H9 (cell line): Measurements from ENCODE around the gene CWC15. TPM values are rescaled to one million over a fixed set of nuclear protein-coding genes. Genes with fewer than 3 reads are reported as not detected.

Experiments
- DNase-seq: peaks from one replicate; pipeline ENCODE4 v3.0.0-alpha.2; 2017
- H2AFZ ChIP-seq: one replicate; pipeline ENCODE4 v1.6.1; 2013; ENCODE audit warnings: mild to moderate bottlenecking, low read length, control low read depth, moderate library complexity
- H2AK5ac ChIP-seq: 2 replicates; pipeline ENCODE4 v1.6.1; 2013; ENCODE audit warnings: low read length, control low read depth, mixed read lengths; ENCODE audit not compliant: insufficient read length
- H2BK120ac ChIP-seq: one replicate; pipeline ENCODE4 v1.6.1; 2013; ENCODE audit warnings: low read depth, mild to moderate bottlenecking, low read length, control low read depth, inconsistent platforms; ENCODE audit not compliant: poor library complexity, severe bottlenecking
- H2BK12ac ChIP-seq: 2 replicates; pipeline ENCODE4 v1.6.1; 2013; ENCODE audit warnings: low read length, control low read depth, mixed read lengths, low read depth; ENCODE audit not compliant: insufficient read length
- H2BK15ac ChIP-seq: 2 replicates; pipeline ENCODE4 v1.6.1; 2013; ENCODE audit warnings: low read depth, low read length, control low read depth
- H2BK20ac ChIP-seq: one replicate; pipeline ENCODE4 v1.6.1; 2013; ENCODE audit warnings: low read depth, mild to moderate bottlenecking, low read length, control low read depth, inconsistent platforms; ENCODE audit not compliant: poor library complexity, severe bottlenecking
- H2BK5ac ChIP-seq: 2 replicates; pipeline ENCODE4 v1.6.1; 2013; ENCODE audit warnings: low read length, control low read depth, mixed read lengths; ENCODE audit not compliant: insufficient read length
- H3K14ac ChIP-seq: 2 replicates; pipeline ENCODE4 v1.6.1; 2013; ENCODE audit warnings: low read length, control low read depth; ENCODE audit not compliant: insufficient read depth
- H3K18ac ChIP-seq: 2 replicates; pipeline ENCODE4 v1.6.1; 2013; ENCODE audit warnings: low read depth, mild to moderate bottlenecking, mixed read lengths, low read length, control low read depth; ENCODE audit not compliant: insufficient read length
- H3K23ac ChIP-seq: 2 replicates; pipeline ENCODE4 v1.6.1; 2013; ENCODE audit warnings: low read length, control low read depth, mixed read lengths, low read depth; ENCODE audit not compliant: insufficient read length
- H3K23me2 ChIP-seq: 2 replicates; pipeline ENCODE4 v1.6.1; 2013; ENCODE audit warnings: low read depth, mild to moderate bottlenecking, mixed read lengths, low read length, control low read depth; ENCODE audit not compliant: insufficient read length, poor library complexity, severe bottlenecking
- H3K27ac ChIP-seq: 2 replicates; pipeline ENCODE4 v1.5.1; 2013; ENCODE audit warnings: low read length, control low read depth, mixed read lengths, low read depth; ENCODE audit not compliant: insufficient read length
- H3K27me3 ChIP-seq: 2 replicates; pipeline ENCODE4 v1.6.1; 2013; ENCODE audit warnings: low read length, control low read depth, inconsistent platforms; ENCODE audit not compliant: insufficient read depth
- H3K4ac ChIP-seq: 2 replicates; pipeline ENCODE4 v1.6.1; 2013; ENCODE audit warnings: low read depth, mild to moderate bottlenecking, control low read depth, inconsistent platforms, low read length, moderate library complexity
- H3K4me1 ChIP-seq: 2 replicates; pipeline ENCODE4 v1.6.1; 2013; ENCODE audit warnings: low read length, control low read depth, inconsistent platforms; ENCODE audit not compliant: insufficient read depth
- H3K4me2 ChIP-seq: 2 replicates; pipeline ENCODE4 v1.6.1; 2013; ENCODE audit warnings: low read length, control low read depth, mixed read lengths; ENCODE audit not compliant: insufficient read length, insufficient read depth
- H3K56ac ChIP-seq: 2 replicates; pipeline ENCODE4 v1.6.1; 2013; ENCODE audit warnings: low read depth, mild to moderate bottlenecking, mixed read lengths, low read length, control low read depth; ENCODE audit not compliant: insufficient read length
- H3K79me1 ChIP-seq: 2 replicates; pipeline ENCODE4 v1.6.1; 2013; ENCODE audit warnings: low read depth, mild to moderate bottlenecking, moderate library complexity, low read length, control low read depth, inconsistent platforms; ENCODE audit not compliant: insufficient read depth, poor library complexity, severe bottlenecking
- H3K79me2 ChIP-seq: 2 replicates; pipeline ENCODE4 v1.6.1; 2013; ENCODE audit warnings: low read length, control low read depth, inconsistent platforms; ENCODE audit not compliant: insufficient read depth
- H3K9ac ChIP-seq: 2 replicates; pipeline ENCODE4 v1.6.1; 2013; ENCODE audit warnings: low read length, control low read depth, mixed read lengths; ENCODE audit not compliant: insufficient read length; ENCODE audit errors: extremely low read depth
- H3K9me3 ChIP-seq: one replicate; pipeline ENCODE4 v1.6.1; 2013; ENCODE audit warnings: low read depth, low read length, inconsistent platforms; ENCODE audit not compliant: control insufficient read depth
- H3T11ph ChIP-seq: one replicate; pipeline ENCODE4 v1.6.1; 2013; ENCODE audit warnings: mild to moderate bottlenecking, low read length, control low read depth, inconsistent platforms
- H4K20me1 ChIP-seq: one replicate; pipeline ENCODE4 v1.6.1; 2013; ENCODE audit not compliant: control insufficient read depth, insufficient read length, insufficient read depth
- H4K5ac ChIP-seq: 2 replicates; pipeline ENCODE4 v1.6.1; 2013; ENCODE audit warnings: low read depth, mild to moderate bottlenecking, mixed read lengths, low read length, control low read depth; ENCODE audit not compliant: insufficient read length
- H4K8ac ChIP-seq: replicated peaks from 2 replicates; pipeline ENCODE4 v1.6.1; 2013; ENCODE audit warnings: low read length, control low read depth, mixed read lengths, low read depth; ENCODE audit not compliant: insufficient read length
- H4K91ac ChIP-seq: 2 replicates; pipeline ENCODE4 v1.6.1; 2013; ENCODE audit warnings: low read depth, mild to moderate bottlenecking, moderate library complexity, mixed read lengths, low read length, control low read depth; ENCODE audit not compliant: insufficient read length
- H3K27ac Mint-ChIP-seq, 3 experiments: 2 replicates in 2 of 3; 3 replicates in 1 of 3; pipeline ENCODE4 v1.8.0; 2020 to 2021; ENCODE audit warnings: mixed read lengths in 3 of 3, mild to moderate bottlenecking in 1 of 3, moderate library complexity in 1 of 3
- H3K27me3 Mint-ChIP-seq: 2 replicates; pipeline ENCODE4 v1.8.0; 2021; ENCODE audit warnings: low read depth, mild to moderate bottlenecking, moderate library complexity, mixed read lengths
- H3K36me3 Mint-ChIP-seq, 3 experiments: 2 replicates in 2 of 3; 3 replicates in 1 of 3; pipeline ENCODE4 v1.8.0; 2020 to 2021; ENCODE audit warnings: low read depth in 3 of 3, mixed read lengths in 3 of 3; ENCODE audit not compliant: insufficient read depth in 1 of 3
- H3K4me1 Mint-ChIP-seq, 2 experiments: 2 replicates each; pipeline ENCODE4 v1.8.0; 2020; ENCODE audit warnings: mixed read lengths in 2 of 2
- H3K4me3 Mint-ChIP-seq, 2 experiments: 2 replicates in 1 of 2; 3 replicates in 1 of 2; pipeline ENCODE4 v1.8.0; 2020 to 2021; ENCODE audit warnings: mild to moderate bottlenecking in 2 of 2, mixed read lengths in 2 of 2, moderate library complexity in 1 of 2
- H3K9me3 Mint-ChIP-seq, 2 experiments: 2 replicates in 1 of 2; 3 replicates in 1 of 2; pipeline ENCODE4 v1.8.0; 2020; ENCODE audit warnings: mild to moderate bottlenecking in 2 of 2, mixed read lengths in 2 of 2, moderate library complexity in 1 of 2
- CTCF ChIP-seq: fragments of 200-600 bp; sonication (generic); conservative IDR thresholded peaks from 3 replicates; pipeline ENCODE4 v1.8.0; 2021; ENCODE audit warnings: antibody characterized with exemption, mild to moderate bottlenecking
- WGBS: extraction: QIAGEN DNeasy Blood & Tissue Kit; methylation state at CpG from one replicate; pipeline ENCODE4 v1.1.7; 2013; ENCODE audit warnings: missing lambda C conversion rate, low lambda C conversion rate, mixed read lengths; ENCODE audit not compliant: insufficient read length; ENCODE audit errors: extremely low coverage; 5-methylcytosine and 5-hydroxymethylcytosine counted together
- total RNA-seq: library from RNA; stranded (reverse); gene quantifications from 2 replicates; pipeline ENCODE4 v1.2.1, GENCODE V29; 2021

CWC15 gene
- total RNA-seq, 1 experiment from 2014 or later: 76.9 TPM

- Histone ChIP-seq H3K4me2 (no peak overlapping the region), H2BK15ac (no peak overlapping the region), H3K18ac (no peak overlapping the region), H4K5ac (no peak overlapping the region), H3K56ac (no peak overlapping the region), H4K20me1 (peaks cover 2% of the 10 kb centered on the region), H3K23me2 (no peaks in the 10 kb centered on the region), H2BK20ac (no peak overlapping the region), H3K4ac (no peak overlapping the region), H3K79me1 (no peaks in the 10 kb centered on the region), H2BK5ac (no peak overlapping the region), H3K27me3 (no peaks in the 10 kb centered on the region), H3K23ac (no peak overlapping the region), H3K4me1 (no peaks in the 10 kb centered on the region), H3K14ac (no peak overlapping the region), H4K8ac (no peak overlapping the region), H2BK120ac (no peak overlapping the region), H3K79me2 (no peaks in the 10 kb centered on the region), H2AFZ (no peak overlapping the region), H3K9me3 (no peaks in the 10 kb centered on the region), H3K9ac (no peak overlapping the region), H4K91ac (no peak overlapping the region), H2BK12ac (no peak overlapping the region), H3T11ph (no peak overlapping the region), H3K27ac (no peak overlapping the region), H2AK5ac (no peak overlapping the region)
- DNase-seq: no peak
- no peak for TF ChIP-seq CTCF
- Mint-ChIP-seq H3K4me3 (no peak overlapping the region), H3K9me3 (no peaks in the 10 kb centered on the region), H3K27me3 (peaks cover 11% of the 10 kb centered on the region; the same call in 1 of the 2 replicates), H3K36me3 (no peaks in the 10 kb centered on the region), H3K27ac (no peak overlapping the region), H3K4me1 (peaks cover 5 to 10% of the 10 kb centered on the region in 2 experiments; a peak in 3 of 4 replicates)
- no CpG with 5 or more reads among the region's 7 CpGs for WGBS
These were observed 47.7 kb downstream of the CWC15 start for GRCh38 chr11:94925422-94926270.
